ENCODE measurements around the gene LMAN1. TPM values are rescaled to one million over a fixed set of nuclear protein-coding genes. Genes with fewer than 3 reads are reported as not detected.

The LMAN1 gene
- total RNA-seq, 4 donors from 2014 or later, result 67.1 to 80.3 (median 70.6) TPM

GRCh38 chr18:59308938-59309260 lies 50.2 kb downstream of the LMAN1 start:
- WGBS, 2 donors, result 13 to 17% methylated on average over 5 of the region's 5 CpGs
- TF ChIP-seq CTCF (IDR thresholded peaks at IDR 0.05) (no peak), POLR2A (IDR thresholded peaks at IDR 0.05) (no peak)
- H3K9me3 ChIP-seq, result no peaks in the 10 kb centered on the region
- peaks cover 0 to 74% (median 2%) of the 10 kb centered on the region in 4 donors for H3K27me3 ChIP-seq
- H3K4me3 ChIP-seq, result peak overlapping the region in 3 of 4 donors; percentile 22 to 53 (median 29)
- H3K27ac ChIP-seq, result no peak overlapping the region
- H3K4me1 ChIP-seq, result peaks cover 0 to 13% (median 5%) of the 10 kb centered on the region in 3 donors
- no peak for DNase-seq
- intact Hi-C loops (cut with DNase I), result loop anchor here (2.0 kb wide), 1 partner anchor 94 kb away; no protein-coding TSS in a partner anchor
- H3K36me3 ChIP-seq, result no peaks in the 10 kb centered on the region

GRCh38 chr18:59308248-59308937 lies 50.7 kb downstream of the LMAN1 start:
- H3K27me3 ChIP-seq, result peaks cover 0 to 74% (median 2%) of the 10 kb centered on the region in 4 donors

GRCh38 chr18:59306640-59307039 lies 52.4 kb downstream of the LMAN1 start:
- peaks cover 0 to 73% (median 2%) of the 10 kb centered on the region in 4 donors for H3K27me3 ChIP-seq

More at GRCh38 chr18:59308248-59308937, 50.7 kb downstream of the LMAN1 start:
- no peak for DNase-seq
- WGBS, 2 donors, result 4 to 14% methylated on average over 16 to 33 of the region's 46 CpGs
- no peak for TF ChIP-seq POLR2A (IDR thresholded peaks at IDR 0.05)
- peak; percentile 44 to 79 (median 75) for TF ChIP-seq CTCF (IDR thresholded peaks at IDR 0.05)
- intact Hi-C loops (cut with DNase I), result loop anchor here (2.0 kb wide), 1 partner anchor 94 kb away; no protein-coding TSS in a partner anchor
- Histone ChIP-seq H3K27ac (no peak overlapping the region), H3K36me3 (no peaks in the 10 kb centered on the region), H3K9me3 (no peaks in the 10 kb centered on the region), H3K4me1 (peaks cover 0 to 13% (median 5%) of the 10 kb centered on the region in 3 donors), H3K4me3 (peak overlapping the region in 3 of 4 donors; percentile 22 to 53 (median 29))

GRCh38 chr18:59305295-59305694 lies 53.8 kb downstream of the LMAN1 start:
- Histone ChIP-seq H3K9me3 (no peaks in the 10 kb centered on the region), H3K27me3 (peaks cover 0 to 70% (median 2%) of the 10 kb centered on the region in 4 donors), H3K4me3 (no peak overlapping the region), H3K4me1 (peaks cover 0 to 13% (median 5%) of the 10 kb centered on the region in 3 donors), H3K36me3 (no peaks in the 10 kb centered on the region), H3K27ac (no peak overlapping the region)
- no peak for TF ChIP-seq CTCF (IDR thresholded peaks at IDR 0.05)
- TF ChIP-seq POLR2A (IDR thresholded peaks at IDR 0.05), result no peak
- WGBS, 2 donors, result 60 to 67% methylated on average over 4 of the region's 4 CpGs
- intact Hi-C loops (cut with DNase I), result no loop called here
- no peak for DNase-seq

More at GRCh38 chr18:59306640-59307039, 52.4 kb downstream of the LMAN1 start:
- WGBS, 2 donors, result 82 to 84% methylated on average over 5 to 6 of the region's 6 CpGs
- H3K4me3 ChIP-seq, result no peak overlapping the region
- DNase-seq, result no peak
- peaks cover 0 to 13% (median 5%) of the 10 kb centered on the region in 3 donors for H3K4me1 ChIP-seq
- no peaks in the 10 kb centered on the region for H3K9me3 ChIP-seq
- intact Hi-C loops (cut with DNase I), result no loop called here
- no peak overlapping the region for H3K27ac ChIP-seq
- TF ChIP-seq CTCF (IDR thresholded peaks at IDR 0.05), result no peak
- TF ChIP-seq POLR2A (IDR thresholded peaks at IDR 0.05), result no peak
- H3K36me3 ChIP-seq, result no peaks in the 10 kb centered on the region

GRCh38 chr18:59303656-59304195 lies 55.3 kb downstream of the LMAN1 start:
- H3K36me3 ChIP-seq, result no peaks in the 10 kb centered on the region
- WGBS, 2 donors, result 61 to 74% methylated on average over 5 to 8 of the region's 9 CpGs
- intact Hi-C loops (cut with DNase I), result no loop called here

More at GRCh38 chr18:59303656-59304195, 55.3 kb downstream of the LMAN1 start:
- Histone ChIP-seq H3K4me3 (no peak overlapping the region), H3K27me3 (peaks cover 0 to 70% (median 0%) of the 10 kb centered on the region in 4 donors), H3K27ac (no peak overlapping the region), H3K4me1 (peaks cover 0 to 8% (median 2%) of the 10 kb centered on the region in 3 donors), H3K9me3 (no peaks in the 10 kb centered on the region)
- DNase-seq, result no peak
- TF ChIP-seq POLR2A (IDR thresholded peaks at IDR 0.05), result no peak
- no peak for TF ChIP-seq CTCF (IDR thresholded peaks at IDR 0.05)

All from esophagus squamous epithelium (tissue), 5 donors.